K562 (cell line): Measurements from ENCODE around the gene PDE4D.

ENCODE experiments used
- CTCF ChIP-seq, 3 experiments: IDR thresholded peaks in 2 of 3; conservative IDR thresholded peaks in 1 of 3; 2 replicates each; pipeline ENCODE4 v1.5.1; 2011 to 2012; ENCODE audit warnings: low read length in 3 of 3, mild to moderate bottlenecking in 3 of 3, control low read depth in 2 of 3, improper control_type of control experiment in 1 of 3, inconsistent platforms in 1 of 3, low read depth in 1 of 3, mixed read lengths in 1 of 3, moderate library complexity in 1 of 3; ENCODE audit not compliant: insufficient read depth in 2 of 3
- CXXC5 ChIP-seq: fragments of 250-450 bp; sonication (Bioruptor Pico); IDR thresholded peaks from 2 replicates; pipeline ENCODE4 v1.8.0; 2022; ENCODE audit warnings: inconsistent platforms, mild to moderate bottlenecking, moderate library complexity
- EZH2 ChIP-seq: IDR thresholded peaks from 2 replicates; pipeline ENCODE4 v1.6.1; 2012; ENCODE audit warnings: low read depth, mild to moderate bottlenecking, inconsistent platforms, low read length, borderline replicate concordance
- HDAC6 ChIP-seq: IDR thresholded peaks from 2 replicates; pipeline ENCODE4 v1.6.1; 2012; ENCODE audit warnings: low read depth, mild to moderate bottlenecking, control low read depth, inconsistent platforms, low read length, moderate library complexity
- POLR2A ChIP-seq: fragments of 450-650 bp; conservative IDR thresholded peaks from 2 replicates; pipeline ENCODE4 v1.6.1; 2016
- POLR2AphosphoS5 ChIP-seq: IDR thresholded peaks from 2 replicates; pipeline ENCODE4 v1.6.1; 2011; ENCODE audit warnings: mild to moderate bottlenecking, low read depth, low read length, moderate library complexity; ENCODE audit not compliant: control insufficient read depth, insufficient read depth
- SNRNP70 ChIP-seq: fragments of 200-400 bp; formaldehyde crosslinking; optimal IDR thresholded peaks from 2 replicates; pipeline ENCODE3; 2017; ENCODE audit warnings: low read depth, low read length
- SREBF2 ChIP-seq: sonication (generic); formaldehyde crosslinking; IDR thresholded peaks from 2 replicates; pipeline ENCODE4 v1.4.0; 2020; ENCODE audit warnings: mild to moderate bottlenecking, missing genetic modification reagents
- ZBED1 ChIP-seq: IDR thresholded peaks from 2 replicates; pipeline ENCODE4 v1.6.1; 2014
- ZNF318 ChIP-seq, 2 experiments: fragments of 450-650 bp; IDR thresholded peaks; 2 replicates each; pipeline ENCODE4 v1.6.1; 2016; ENCODE audit warnings: mild to moderate bottlenecking in 2 of 2, borderline replicate concordance in 1 of 2, low read depth in 1 of 2, moderate library complexity in 1 of 2
- TF ChIP-seq, protein P1 (sequence below), 2 experiments: IDR thresholded peaks; 2 replicates each; pipeline ENCODE4 v1.6.1; 2011; ENCODE audit warnings: borderline replicate concordance in 1 of 2, control low read depth in 1 of 2, low read depth in 1 of 2, low read length in 1 of 2, mild to moderate bottlenecking in 1 of 2, mixed read lengths in 1 of 2, moderate library complexity in 1 of 2; ENCODE audit not compliant: insufficient read depth in 1 of 2, insufficient read length in 1 of 2, poor library complexity in 1 of 2, severe bottlenecking in 1 of 2; ENCODE audit errors: extremely low read depth in 1 of 2
- TF ChIP-seq, protein P2 (sequence below): IDR thresholded peaks from 2 replicates; pipeline ENCODE4 v1.6.1; 2011; ENCODE audit not compliant: insufficient read length; ENCODE audit errors: extremely low read depth

GRCh38 chr5:59830536-59831200 lies 62.9 kb downstream of the PDE4D start:
- no peak for TF ChIP-seq SREBF2
- no peak for TF ChIP-seq POLR2AphosphoS5
- TF ChIP-seq, protein P1, sequence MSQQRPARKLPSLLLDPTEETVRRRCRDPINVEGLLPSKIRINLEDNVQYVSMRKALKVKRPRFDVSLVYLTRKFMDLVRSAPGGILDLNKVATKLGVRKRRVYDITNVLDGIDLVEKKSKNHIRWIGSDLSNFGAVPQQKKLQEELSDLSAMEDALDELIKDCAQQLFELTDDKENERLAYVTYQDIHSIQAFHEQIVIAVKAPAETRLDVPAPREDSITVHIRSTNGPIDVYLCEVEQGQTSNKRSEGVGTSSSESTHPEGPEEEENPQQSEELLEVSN (IDR thresholded peaks at IDR 0.05; ENCODE audit: borderline replicate concordance in 1 of 2, extremely low read depth in 1 of 2, insufficient read depth in 1 of 2, insufficient read length in 1 of 2, low read depth in 1 of 2, low read length in 1 of 2, poor library complexity in 1 of 2, severe bottlenecking in 1 of 2), result no peak
- no peak for TF ChIP-seq POLR2A
- TF ChIP-seq, protein P2, sequence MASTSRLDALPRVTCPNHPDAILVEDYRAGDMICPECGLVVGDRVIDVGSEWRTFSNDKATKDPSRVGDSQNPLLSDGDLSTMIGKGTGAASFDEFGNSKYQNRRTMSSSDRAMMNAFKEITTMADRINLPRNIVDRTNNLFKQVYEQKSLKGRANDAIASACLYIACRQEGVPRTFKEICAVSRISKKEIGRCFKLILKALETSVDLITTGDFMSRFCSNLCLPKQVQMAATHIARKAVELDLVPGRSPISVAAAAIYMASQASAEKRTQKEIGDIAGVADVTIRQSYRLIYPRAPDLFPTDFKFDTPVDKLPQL, result no peak
- no peak for TF ChIP-seq CTCF (IDR thresholded peaks at IDR 0.05 in 2 of 3, conservative IDR thresholded peaks at IDR 0.05 in 1 of 3; ENCODE audit: insufficient read depth in 2 of 3, low read depth in 1 of 3, low read length in 3 of 3)
- TF ChIP-seq CXXC5, result no peak
- TF ChIP-seq ZNF318 (IDR thresholded peaks at IDR 0.05; ENCODE audit: borderline replicate concordance in 1 of 2, low read depth in 1 of 2), result no peak
- TF ChIP-seq ZBED1, result no peak
- TF ChIP-seq EZH2, result no peak
- no peak for TF ChIP-seq SNRNP70
- no peak for TF ChIP-seq HDAC6
